Fibroblast of villous mesenchyme (primary cell): ENCODE results near the gene SPON1. TPM values are rescaled to one million over a fixed set of nuclear protein-coding genes. Genes with fewer than 3 reads are reported as not detected.
"Not testable (repeated sequence)": the region's sequence is repeated elsewhere in the genome, so short reads cannot be mapped to it uniquely, and the experiment has no call there.

Experiments
- DNase-seq: peaks from one replicate; pipeline ENCODE4 v3.0.0-alpha.2; 2010; ENCODE audit warnings: low read depth
- H3K4me3 ChIP-seq: 2 replicates; pipeline ENCODE4 v1.5.1; 2011; ENCODE audit warnings: low read depth, mild to moderate bottlenecking, low read length
- CTCF ChIP-seq: IDR thresholded peaks from 2 replicates; pipeline ENCODE4 v1.5.1; 2012; ENCODE audit warnings: low read depth, mild to moderate bottlenecking, low read length; ENCODE audit not compliant: insufficient read depth
- total RNA-seq: library from RNA; depleted of rRNA; stranded (reverse); fragments of >200 nt; gene quantifications from 2 replicates; pipeline ENCODE4 v1.2.3, GENCODE V29; 2012

SPON1 gene
- total RNA-seq, 1 donor, result 0.43 TPM

GRCh38 chr11:14249121-14249963, 286.8 kb downstream of the SPON1 start:
- TF ChIP-seq CTCF, result peak; percentile 87
- DNase-seq, result peak; percentile 57
- H3K4me3 ChIP-seq, result no peak overlapping the region

DNA sequence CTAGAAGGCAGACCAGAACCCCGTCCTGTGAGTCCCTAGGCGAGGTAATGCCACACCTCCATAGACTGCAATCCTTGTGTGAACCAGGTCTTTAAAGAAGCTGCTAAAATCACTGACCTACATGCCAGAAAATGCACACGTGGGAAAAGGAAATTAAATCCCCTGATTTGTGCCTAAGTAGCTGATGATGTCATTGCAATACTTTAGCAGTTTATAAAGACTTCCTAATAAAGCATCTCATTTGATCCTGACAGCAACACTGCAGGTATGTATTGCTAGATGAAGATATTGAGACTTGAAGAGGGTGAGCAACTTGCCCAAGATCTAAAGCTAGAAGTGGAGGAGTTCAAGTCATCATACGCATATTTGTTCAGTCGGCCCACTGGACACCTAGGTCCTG, 289.2 kb downstream of the SPON1 start:
- no peak for DNase-seq
- H3K4me3 ChIP-seq, result no peak overlapping the region
- TF ChIP-seq CTCF, result no peak

DNA sequence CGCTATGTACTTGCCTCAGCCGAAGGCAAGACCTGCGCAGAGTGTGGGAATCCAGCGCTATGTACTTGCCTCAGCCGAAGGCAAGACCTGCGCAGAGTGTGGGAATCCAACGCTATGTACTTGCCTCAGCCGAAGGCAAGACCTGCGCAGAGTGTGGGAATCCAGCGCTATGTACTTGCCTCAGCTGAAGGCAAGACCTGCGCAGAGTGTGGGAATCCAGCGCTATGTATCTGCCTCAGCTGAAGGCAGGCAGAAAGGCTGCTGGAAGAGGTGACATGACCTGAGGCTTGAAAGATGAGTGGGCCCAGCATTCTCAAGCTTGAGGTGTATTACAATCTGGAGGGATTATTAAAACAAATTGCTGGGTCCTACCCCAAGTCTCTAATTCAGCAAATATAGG, 290.0 kb downstream of the SPON1 start:
- H3K4me3 ChIP-seq, DNase-seq: not testable (repeated sequence)

GRCh38 chr11:14253421-14253820, 290.9 kb downstream of the SPON1 start:
- no peak for TF ChIP-seq CTCF
- no peak overlapping the region for H3K4me3 ChIP-seq
- DNase-seq, result no peak

- peak; percentile 13 for DNase-seq
- no peak for TF ChIP-seq CTCF
These were observed 291.3 kb downstream of the SPON1 start for GRCh38 chr11:14253840-14254239.

DNA sequence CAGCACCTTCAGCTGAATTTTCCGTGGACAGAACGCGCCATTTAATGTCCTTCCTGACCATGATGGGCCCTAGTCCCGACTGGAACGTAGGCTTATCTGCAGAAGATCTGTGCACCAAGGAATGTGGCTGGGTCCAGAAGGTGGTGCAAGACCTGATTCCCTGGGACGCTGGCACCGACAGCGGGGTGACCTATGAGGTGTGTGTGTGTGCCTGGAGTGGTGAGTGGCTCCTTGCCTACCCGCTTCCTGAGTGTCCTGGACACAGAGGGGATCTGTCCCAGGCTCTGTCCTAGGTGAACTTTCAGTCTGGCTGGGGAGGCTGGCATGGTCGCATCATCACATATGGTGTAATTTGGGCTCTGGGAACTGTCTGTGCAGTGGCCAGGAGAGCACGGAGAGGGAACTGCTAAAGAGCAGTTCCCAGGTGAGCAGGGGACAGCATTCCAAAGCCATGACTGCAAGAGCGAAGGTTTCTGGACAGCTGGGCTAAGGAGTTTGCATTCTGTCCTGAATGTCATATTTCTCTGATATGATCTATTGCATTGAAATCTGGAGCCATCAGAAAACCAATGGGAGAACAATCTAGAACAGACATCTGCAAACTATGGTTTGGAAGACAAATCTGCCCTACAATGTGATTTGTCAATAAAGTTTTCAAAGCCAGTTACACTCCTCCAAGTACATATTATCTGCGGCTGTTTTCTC, 292.2 kb downstream of the SPON1 start:
- no peak for TF ChIP-seq CTCF
- no peak for DNase-seq
- no peak overlapping the region for H3K4me3 ChIP-seq

More at GRCh38 chr11:14253840-14254239, 291.3 kb downstream of the SPON1 start:
- H3K4me3 ChIP-seq, result no peak overlapping the region

- no peak for DNase-seq
- TF ChIP-seq CTCF, result no peak
- no peak overlapping the region for H3K4me3 ChIP-seq
These were observed 292.7 kb downstream of the SPON1 start for GRCh38 chr11:14255238-14255534.
